Body of pancreas (tissue), 4 donors: ENCODE results near the gene OR2T10. TPM values are rescaled to one million over a fixed set of nuclear protein-coding genes. Genes with fewer than 3 reads are reported as not detected.

ENCODE experiments used
- ATAC-seq: fragments of 150-250 bp; one replicate; pipeline ENCODE4 v1.9.1; 2016
- DNase-seq, 4 donors: peaks; one replicate each; pipeline ENCODE4 v3.0.0-alpha.2; 2019
- H3K27ac ChIP-seq, 4 donors: fragments of 200-600 bp; sonication (generic); 1 replicate in 3 of 4; 2 replicates in 1 of 4; pipeline versions ENCODE4 v1.5.1 to v1.6.1; 2016 to 2019; ENCODE audit warnings: mild to moderate bottlenecking in 1 of 4, mixed read lengths in 1 of 4, moderate library complexity in 1 of 4
- H3K27me3 ChIP-seq, 2 donors: fragments of 200-600 bp; sonication (generic); one replicate each; pipeline ENCODE4 v1.6.0; 2016; ENCODE audit warnings: mild to moderate bottlenecking in 1 of 2
- H3K36me3 ChIP-seq, 2 donors: fragments of 200-600 bp; sonication (generic); replicated peaks in 1 of 2; 2 replicates each; pipeline ENCODE4 v1.5.1; 2016; ENCODE audit warnings: low read depth in 2 of 2; ENCODE audit not compliant: insufficient read depth in 1 of 2
- H3K4me1 ChIP-seq: fragments of 200-600 bp; sonication (generic); one replicate; pipeline ENCODE4 v1.6.0; 2016
- H3K4me3 ChIP-seq, 2 donors: fragments of 200-600 bp; sonication (generic); 1 replicate in 1 of 2; 2 replicates in 1 of 2; pipeline ENCODE4 v1.5.1; 2016 to 2019
- H3K9me3 ChIP-seq, 3 donors: fragments of 200-600 bp; sonication (generic); 1 replicate in 2 of 3; 2 replicates in 1 of 3; pipeline ENCODE4 v1.5.1; 2016
- CTCF ChIP-seq, 7 experiments: fragments of 450-650 bp in 4 of 7; fragments of 200-600 bp in 3 of 7; sonication (generic) in 3 of 7; IDR thresholded peaks; one replicate each; pipeline ENCODE4 v1.5.1; 2016 to 2019; ENCODE audit warnings: antibody characterized with exemption in 7 of 7
- POLR2A ChIP-seq, 3 donors: fragments of 450-650 bp; IDR thresholded peaks; one replicate each; pipeline ENCODE4 v1.6.1; 2016; ENCODE audit warnings: antibody characterized with exemption in 3 of 3, mild to moderate bottlenecking in 2 of 3
- WGBS, 2 donors: methylation state at CpG; one replicate each; pipeline ENCODE4 v1.1.5; 2017; 5-methylcytosine and 5-hydroxymethylcytosine counted together
- intact Hi-C: fragments of 100-400 bp; cut with DNase I; formaldehyde crosslinking; loops from one replicate; pipeline ENCODE4 v1.15.1; 2023
- total RNA-seq, 2 donors: library from RNA; depleted of rRNA; stranded (reverse); fragments of >200 nt; gene quantifications; one replicate each; pipeline ENCODE4 v1.1.0, GENCODE V29; 2016

OR2T10 gene
- total RNA-seq, 2 donors from 2014 or later = not detected

DNA sequence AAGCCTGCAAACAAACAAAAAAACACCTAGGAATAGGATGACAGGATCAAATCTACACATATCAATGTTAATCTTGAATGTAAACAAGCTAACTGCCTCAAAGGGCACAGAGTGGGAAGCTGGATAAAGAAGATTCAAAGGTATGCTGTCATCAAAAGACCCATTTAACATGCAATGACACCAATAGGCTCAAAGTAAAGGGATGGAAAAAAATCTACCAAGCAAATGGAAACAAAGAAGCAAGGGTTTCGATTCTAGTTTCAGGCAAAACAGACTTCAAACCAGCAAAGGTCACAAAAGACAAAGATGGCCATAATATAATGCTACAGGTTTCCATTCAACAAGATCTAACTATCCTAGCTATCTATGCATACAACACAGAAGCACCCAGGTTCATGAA, 16.2 kb upstream of the OR2T10 start:
- DNase-seq = no peak
- H3K36me3 ChIP-seq = no peaks in the 10 kb centered on the region
- no peak overlapping the region for H3K4me3 ChIP-seq
- no peaks in the 10 kb centered on the region for H3K4me1 ChIP-seq
- ATAC-seq = no peak
- TF ChIP-seq POLR2A (IDR thresholded peaks at IDR 0.05) (no peak), CTCF (IDR thresholded peaks at IDR 0.05) (no peak)
- H3K27me3 ChIP-seq = no peaks in the 10 kb centered on the region
- no peak overlapping the region for H3K27ac ChIP-seq
- intact Hi-C loops = no loop called here
- no peaks in the 10 kb centered on the region for H3K9me3 ChIP-seq
- WGBS, 2 donors = 67 to 70% methylated on average over 1 of the region's 1 CpG

GRCh38 chr1:248611883-248612414, 14.4 kb upstream of the OR2T10 start:
- no peaks in the 10 kb centered on the region for H3K9me3 ChIP-seq
- H3K27me3 ChIP-seq = no peaks in the 10 kb centered on the region
- ATAC-seq = no peak
- no peak overlapping the region for H3K4me3 ChIP-seq
- no peaks in the 10 kb centered on the region for H3K4me1 ChIP-seq
- TF ChIP-seq CTCF (IDR thresholded peaks at IDR 0.05) (no peak), POLR2A (IDR thresholded peaks at IDR 0.05) (no peak)
- no peaks in the 10 kb centered on the region for H3K36me3 ChIP-seq
- no peak overlapping the region for H3K27ac ChIP-seq
- DNase-seq = no peak
- intact Hi-C loops = no loop called here
- WGBS, 2 donors = 69 to 83% methylated on average over 3 to 4 of the region's 4 CpGs

DNA sequence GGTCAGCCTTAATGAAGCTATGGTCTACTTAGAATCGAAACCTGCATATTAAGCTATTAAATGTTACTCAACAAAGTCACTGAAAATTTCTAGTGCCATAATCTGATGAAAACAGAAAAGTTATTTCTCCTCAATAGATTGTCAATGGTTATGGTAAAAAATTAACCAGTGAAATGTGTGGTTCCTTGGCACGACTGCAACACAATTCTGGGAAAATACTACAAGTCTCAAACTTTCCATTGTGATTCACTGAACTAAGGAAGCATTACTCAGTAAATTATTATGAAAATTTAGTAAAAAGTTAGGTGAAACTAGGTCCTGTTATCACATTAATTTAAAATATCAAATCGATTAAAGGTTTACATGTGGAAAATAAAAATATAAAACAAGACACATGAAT, 12.8 kb upstream of the OR2T10 start:
- H3K27ac ChIP-seq = no peak overlapping the region
- no peaks in the 10 kb centered on the region for H3K27me3 ChIP-seq
- no peak overlapping the region for H3K4me3 ChIP-seq
- ATAC-seq (no peak), DNase-seq (no peak)
- 18 to 29% methylated on average over 3 of the region's 3 CpGs for WGBS, 2 donors
- H3K36me3 ChIP-seq = no peaks in the 10 kb centered on the region
- intact Hi-C loops = no loop called here
- TF ChIP-seq CTCF (IDR thresholded peaks at IDR 0.05) (no peak), POLR2A (IDR thresholded peaks at IDR 0.05) (no peak)
- H3K9me3 ChIP-seq = no peaks in the 10 kb centered on the region
- no peaks in the 10 kb centered on the region for H3K4me1 ChIP-seq

- ATAC-seq (no peak), DNase-seq (no peak)
- Histone ChIP-seq H3K4me3 (no peak overlapping the region), H3K36me3 (no peaks in the 10 kb centered on the region), H3K27ac (no peak overlapping the region), H3K9me3 (no peaks in the 10 kb centered on the region), H3K27me3 (no peaks in the 10 kb centered on the region), H3K4me1 (no peaks in the 10 kb centered on the region)
- intact Hi-C loops = no loop called here
- 55 to 56% methylated on average over 8 of the region's 8 CpGs for WGBS, 2 donors
- no peak for TF ChIP-seq POLR2A (IDR thresholded peaks at IDR 0.05)
These were observed 1.9 kb upstream of the OR2T10 start for GRCh38 chr1:248599396-248599795.

DNA sequence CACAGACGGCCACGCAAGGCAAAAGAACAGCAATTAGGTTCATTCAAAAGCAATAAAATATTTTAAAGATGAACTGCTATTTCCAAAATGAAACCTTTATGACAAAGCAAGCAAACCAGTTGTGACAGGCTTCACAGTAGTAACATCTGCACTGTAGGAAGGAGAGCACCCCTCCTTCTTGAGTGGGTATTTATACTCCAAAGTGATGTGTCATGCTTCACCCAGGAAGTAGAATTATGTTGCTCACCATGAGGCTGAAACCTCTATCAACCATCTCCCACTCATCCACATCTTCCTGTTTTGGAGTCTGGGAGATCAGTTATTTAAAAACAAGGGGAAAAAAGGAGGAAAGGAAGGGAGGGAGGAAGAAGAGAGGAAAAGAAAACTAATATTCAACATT, 885 bp downstream of the OR2T10 start:
- 24 to 47% methylated on average over 2 of the region's 2 CpGs for WGBS, 2 donors
- H3K4me3 ChIP-seq = no peak overlapping the region
- no peaks in the 10 kb centered on the region for H3K4me1 ChIP-seq
- DNase-seq (no peak), ATAC-seq (no peak)
- no peaks in the 10 kb centered on the region for H3K36me3 ChIP-seq
- intact Hi-C loops = no loop called here
- TF ChIP-seq POLR2A (IDR thresholded peaks at IDR 0.05) (no peak), CTCF (IDR thresholded peaks at IDR 0.05) (no peak)
- no peaks in the 10 kb centered on the region for H3K27me3 ChIP-seq
- no peaks in the 10 kb centered on the region for H3K9me3 ChIP-seq
- H3K27ac ChIP-seq = no peak overlapping the region
